HepG2 (cell line): ENCODE data around the gene ERMAP. TPM values are rescaled to one million over a fixed set of nuclear protein-coding genes. Genes with fewer than 3 reads are reported as not detected.

ENCODE experiments used
- ATAC-seq: fragments of 200-7000 bp; cut with Tn5 transposase; 3 replicates; pipeline ENCODE4 v1.9.1; 2020; ENCODE audit warnings: mild to moderate bottlenecking, moderate library complexity
- BruUV-seq: library from RNA; stranded (reverse); fragments of 400-500 nt; replicated peaks from 2 replicates; lab custom pipeline; 2021; lab: Mats Ljungman, UMichigan
- CTCF ChIA-PET: fragments of 300-600 bp; formaldehyde crosslinking; extraction: SDS; loops from one replicate; lab custom pipeline; 2021; ENCODE audit warnings: low total read pairs, inconsistent platforms, low intra/inter-chr PET ratio; lab: Yijun Ruan, JAX
- POLR2A ChIA-PET: fragments of 350-600 bp; sonication (Branson Sonifier 250); formaldehyde crosslinking; loops from one replicate; lab custom pipeline; 2020; ENCODE audit warnings: antibody characterized with exemption, inconsistent platforms; lab: Yijun Ruan, JAX
- DNase-seq: peaks from one replicate; pipeline ENCODE4 v3.0.0-alpha.2; 2015; ENCODE audit warnings: low spot score
- FAIRE-seq: peaks from 3 replicates; lab custom pipeline; 2011; peaks lifted over from hg19 to GRCh38; lab: Jason Lieb, UNC
- H2AFZ ChIP-seq: one replicate; pipeline ENCODE4 v1.6.1; 2011; ENCODE audit warnings: low read length, inconsistent platforms
- H3K27ac ChIP-seq: fragments of 300-600 bp; 3 replicates; pipeline ENCODE4 v1.8.0; 2011; ENCODE audit warnings: mixed run types, mild to moderate bottlenecking, mixed read lengths, low read length, inconsistent platforms; ENCODE audit not compliant: insufficient read depth; ENCODE audit errors: extremely low read length
- H3K27me3 ChIP-seq, 2 experiments: fragments of 200-600 bp in 1 of 2; 2 replicates in 1 of 2; 3 replicates in 1 of 2; pipeline versions ENCODE4 v1.6.0 to v1.8.0; 2011; ENCODE audit warnings: low read length in 2 of 2, mild to moderate bottlenecking in 2 of 2, moderate library complexity in 2 of 2, inconsistent platforms in 1 of 2; ENCODE audit not compliant: insufficient read depth in 2 of 2, control insufficient read depth in 1 of 2
- H3K36me3 ChIP-seq, 2 experiments: fragments of 200-600 bp in 1 of 2; replicated peaks in 1 of 2; 2 replicates in 1 of 2; 3 replicates in 1 of 2; pipeline versions ENCODE4 v1.5.1 to v1.8.0; 2011; ENCODE audit warnings: low read length in 2 of 2, inconsistent platforms in 1 of 2; ENCODE audit not compliant: insufficient read depth in 2 of 2, control insufficient read depth in 1 of 2
- H3K4me1 ChIP-seq: 2 replicates; pipeline ENCODE4 v1.5.1; 2012; ENCODE audit warnings: low read length, inconsistent platforms; ENCODE audit not compliant: insufficient read depth
- H3K4me2 ChIP-seq: 2 replicates; pipeline ENCODE4 v1.6.0; 2011; ENCODE audit warnings: low read depth, low read length, inconsistent platforms
- H3K4me3 ChIP-seq, 3 experiments: fragments of 200-600 bp in 1 of 3; sonication (generic), shearing (Covaris generic) in 1 of 3; replicated peaks in 1 of 3; 2 replicates each; pipeline ENCODE4 v1.5.1; 2011 to 2016; ENCODE audit warnings: low read length in 3 of 3, inconsistent platforms in 2 of 3, low read depth in 2 of 3, mild to moderate bottlenecking in 2 of 3, control low read depth in 1 of 3, mixed read lengths in 1 of 3; ENCODE audit not compliant: insufficient read depth in 1 of 3
- H3K79me2 ChIP-seq: one replicate; pipeline ENCODE4 v1.6.1; 2011; ENCODE audit warnings: low read length, inconsistent platforms; ENCODE audit not compliant: insufficient read depth
- H3K9ac ChIP-seq: 2 replicates; pipeline ENCODE4 v1.6.0; 2011; ENCODE audit warnings: mild to moderate bottlenecking, low read depth, low read length, inconsistent platforms; ENCODE audit not compliant: insufficient read depth
- H3K9me3 ChIP-seq: 2 replicates; pipeline ENCODE4 v1.5.1; 2012; ENCODE audit warnings: mild to moderate bottlenecking, low read length
- H4K20me1 ChIP-seq: 2 replicates; pipeline ENCODE4 v1.6.0; 2011; ENCODE audit warnings: inconsistent platforms, mild to moderate bottlenecking, low read length, moderate library complexity; ENCODE audit not compliant: insufficient read depth
- CBFB ChIP-seq: sonication (generic); formaldehyde crosslinking; IDR thresholded peaks from 2 replicates; pipeline ENCODE4 v1.4.0; 2020; ENCODE audit warnings: missing genetic modification reagents
- CCDC6 ChIP-seq: sonication (generic); formaldehyde crosslinking; IDR thresholded peaks from 2 replicates; pipeline ENCODE4 v1.8.1; 2022; ENCODE audit warnings: mild to moderate bottlenecking, missing genetic modification reagents, moderate library complexity
- HMG20B ChIP-seq: conservative IDR thresholded peaks from 2 replicates; pipeline ENCODE4 v1.6.1; 2016; ENCODE audit warnings: missing genetic modification reagents, missing compliant biosample characterization
- KLF12 ChIP-seq: sonication (generic); formaldehyde crosslinking; IDR thresholded peaks from 2 replicates; pipeline ENCODE4 v1.4.0; 2020; ENCODE audit warnings: missing genetic modification reagents, borderline replicate concordance
- NFE2 ChIP-seq: sonication (generic); formaldehyde crosslinking; IDR thresholded peaks from 2 replicates; pipeline ENCODE4 v1.4.0; 2020; ENCODE audit warnings: missing genetic modification reagents
- NFYC ChIP-seq: IDR thresholded peaks from 2 replicates; pipeline ENCODE4 v1.6.1; 2016; ENCODE audit warnings: missing genetic modification reagents, missing compliant biosample characterization
- SETDB1 ChIP-seq: sonication (generic); formaldehyde crosslinking; IDR thresholded peaks from 2 replicates; pipeline ENCODE4 v1.5.1; 2020; ENCODE audit warnings: missing genetic modification reagents, mild to moderate bottlenecking, borderline replicate concordance
- ZNF12 ChIP-seq: sonication (generic); formaldehyde crosslinking; IDR thresholded peaks from 2 replicates; pipeline ENCODE4 v1.5.0; 2020; ENCODE audit warnings: missing genetic modification reagents
- ZNF709 ChIP-seq: sonication (generic); formaldehyde crosslinking; IDR thresholded peaks from 2 replicates; pipeline ENCODE4 v1.5.0; 2020; ENCODE audit warnings: mild to moderate bottlenecking, missing genetic modification reagents
- ZNF780A ChIP-seq: sonication (generic); formaldehyde crosslinking; IDR thresholded peaks from 2 replicates; pipeline ENCODE4 v1.8.0; 2022; ENCODE audit warnings: mild to moderate bottlenecking, missing genetic modification reagents, moderate library complexity
- ZNF784 ChIP-seq: sonication (generic); formaldehyde crosslinking; IDR thresholded peaks from 2 replicates; pipeline ENCODE4 v1.5.1; 2020; ENCODE audit warnings: missing genetic modification reagents, mild to moderate bottlenecking, borderline replicate concordance
- WGBS: methylation state at CpG from one replicate; pipeline ENCODE4 v1.1.6; 2017; ENCODE audit warnings: low lambda C conversion rate; 5-methylcytosine and 5-hydroxymethylcytosine counted together
- in situ Hi-C: cut with HindIII; loops from 2 replicates; pipeline ENCODE4 v1.10.0; 2017; ENCODE audit warnings: low pct_unique_long_range_greater_than_20kb; ENCODE audit not compliant: extremely low pct_ligation_motif_present
- intact Hi-C: fragments of 100-400 bp; cut with micrococcal nuclease; formaldehyde crosslinking; loops from one replicate; pipeline ENCODE4 v1.10.0; 2022; ENCODE audit not compliant: unreplicated experiment
- polyA plus RNA-seq, 8 experiments: library from polyadenylated mRNA; depleted of rRNA in 3 of 8; stranded (reverse) in 7 of 8; unstranded in 1 of 8; fragments of >200 nt; fragmentation: Illumina TruSeq in 4 of 8; extraction: Trizol in 4 of 8; gene quantifications; 2 replicates each; pipeline versions ENCODE4 v1.2.1 to v1.2.3, GENCODE V29; 2011 to 2016; ENCODE audit warnings: low read depth in 4 of 8, missing spikeins in 1 of 8, mixed read lengths in 1 of 8; ENCODE audit not compliant: insufficient read depth in 1 of 8
- total RNA-seq, 5 experiments: library from RNA; depleted of rRNA; stranded (reverse); fragments of >200 nt; fragmentation: Illumina TruSeq; extraction: Trizol; gene quantifications; 2 replicates each; pipeline ENCODE4 v1.2.3, GENCODE V29; 2016; ENCODE audit warnings: low read depth in 1 of 5

ERMAP gene
- total and polyA plus RNA-seq, 2 of the 13 experiments (the other 11 are each of a cell fraction or from before 2014, with no cell fraction given) = 2.2 to 4.4 TPM

GRCh38 chr1:42824481-42825035 is 7.6 kb downstream of the ERMAP start:
- peaks cover 28% of the 10 kb centered on the region for H3K4me1 ChIP-seq
- FAIRE-seq (no peak), ATAC-seq (no peak), DNase-seq (no peak)
- H3K9me3 ChIP-seq = no peaks in the 10 kb centered on the region
- TF ChIP-seq CCDC6 (CRISPR knock-in tag) (no peak), ZNF784 (CRISPR knock-in tag) (no peak), CBFB (no peak), SETDB1 (no peak), NFE2 (CRISPR knock-in tag) (no peak), KLF12 (CRISPR knock-in tag) (no peak), ZNF709 (no peak), ZNF780A (CRISPR knock-in tag) (no peak), NFYC (CRISPR knock-in tag) (no peak), ZNF12 (no peak), HMG20B (CRISPR knock-in tag) (no peak)
- no peak overlapping the region for H3K27ac ChIP-seq
- BruUV-seq = no TSS peak
- H4K20me1 ChIP-seq = no peaks in the 10 kb centered on the region
- 97% methylated on average over 4 of the region's 4 CpGs for WGBS
- intact Hi-C loops = no loop called here
- H3K9ac ChIP-seq = no peak overlapping the region
- in situ Hi-C loops = no loop called here
- no peaks in the 10 kb centered on the region for H3K27me3 ChIP-seq
- ChIA-PET CTCF (no interaction called here), POLR2A (interaction anchor here (1.4 kb wide), 1 partner anchor 22 kb away, joined by 11 read pairs; the partner anchor contains the start of gene ZNF691)
- H2AFZ ChIP-seq = no peak overlapping the region
- no peak overlapping the region for H3K4me2 ChIP-seq
- H3K4me3 ChIP-seq = no peak overlapping the region
- no peaks in the 10 kb centered on the region for H3K36me3 ChIP-seq
- H3K79me2 ChIP-seq = no peaks in the 10 kb centered on the region
